Thoracic aorta (tissue), 2 donors: ENCODE data around the gene CAP2. TPM values are rescaled to one million over a fixed set of nuclear protein-coding genes. Genes with fewer than 3 reads are reported as not detected.

Source experiments
- ATAC-seq: fragments of 150-250 bp; one replicate; pipeline ENCODE4 v1.8.0; 2017; ENCODE audit warnings: low read depth; ENCODE audit not compliant: insufficient number of reproducible peaks, low FRiP score
- DNase-seq: peaks from one replicate; pipeline ENCODE4 v3.0.0-alpha.2; 2020; ENCODE audit warnings: low spot score
- H3K27ac ChIP-seq, 2 donors: fragments of 200-600 bp; sonication (generic); 1 replicate in 1 of 2; 2 replicates in 1 of 2; pipeline ENCODE4 v1.5.1; 2016; ENCODE audit warnings: mild to moderate bottlenecking in 2 of 2, moderate library complexity in 2 of 2
- H3K27me3 ChIP-seq: fragments of 200-600 bp; sonication (generic); replicated peaks from 2 replicates; pipeline ENCODE4 v1.6.0; 2016; ENCODE audit warnings: mild to moderate bottlenecking; ENCODE audit not compliant: insufficient read depth
- H3K36me3 ChIP-seq: fragments of 200-600 bp; sonication (generic); one replicate; pipeline ENCODE4 v1.5.1; 2016
- H3K4me1 ChIP-seq, 2 donors: fragments of 200-600 bp; sonication (generic); 1 replicate in 1 of 2; 2 replicates in 1 of 2; pipeline versions ENCODE4 v1.5.1 to v1.6.0; 2016; ENCODE audit warnings: low read depth in 2 of 2, mild to moderate bottlenecking in 1 of 2; ENCODE audit not compliant: control insufficient read depth in 1 of 2
- H3K4me3 ChIP-seq: fragments of 200-600 bp; sonication (generic); 2 replicates; pipeline ENCODE4 v1.5.1; 2016; ENCODE audit warnings: mild to moderate bottlenecking
- H3K9me3 ChIP-seq: fragments of 200-600 bp; sonication (generic); 2 replicates; pipeline ENCODE4 v1.5.1; 2016
- CTCF ChIP-seq: fragments of 200-600 bp; sonication (generic); IDR thresholded peaks from one replicate; pipeline ENCODE4 v1.5.1; 2019; ENCODE audit warnings: antibody characterized with exemption
- total RNA-seq, 2 donors: library from RNA; depleted of rRNA; stranded (reverse); fragments of >200 nt; gene quantifications; one replicate each; pipeline versions ENCODE4 v1.1.0 to v1.2.3, GENCODE V29; 2016

The CAP2 gene
- total RNA-seq, 2 donors from 2014 or later, result 20.6 to 20.8 TPM

GRCh38 chr6:17450832-17451231 lies 57.4 kb downstream of the CAP2 start:
- Histone ChIP-seq H3K4me3 (no peak overlapping the region), H3K36me3 (no peaks in the 10 kb centered on the region), H3K27ac (no peak overlapping the region), H3K4me1 (peaks cover 6 to 16% of the 10 kb centered on the region in 2 donors), H3K9me3 (no peaks in the 10 kb centered on the region), H3K27me3 (no peaks in the 10 kb centered on the region)
- no peak for TF ChIP-seq CTCF
- no peak for DNase-seq
- ATAC-seq, result no peak

- Histone ChIP-seq H3K27me3 (no peaks in the 10 kb centered on the region), H3K4me1 (peaks cover 6 to 16% of the 10 kb centered on the region in 2 donors), H3K27ac (no peak overlapping the region), H3K9me3 (no peaks in the 10 kb centered on the region), H3K36me3 (no peaks in the 10 kb centered on the region), H3K4me3 (no peak overlapping the region)
- ATAC-seq (no peak), DNase-seq (no peak)
- no peak for TF ChIP-seq CTCF
Measured at GRCh38 chr6:17452096-17452495, 58.7 kb downstream of the CAP2 start.

GRCh38 chr6:17454316-17455005 lies 61.1 kb downstream of the CAP2 start:
- TF ChIP-seq CTCF, result no peak
- no peaks in the 10 kb centered on the region for H3K36me3 ChIP-seq
- peaks cover 6 to 16% of the 10 kb centered on the region in 2 donors for H3K4me1 ChIP-seq
- no peaks in the 10 kb centered on the region for H3K27me3 ChIP-seq
- peak overlapping the region; percentile 20 for H3K4me3 ChIP-seq
- peak overlapping the region in 1 of 2 donors; percentile 10 for H3K27ac ChIP-seq
- ATAC-seq, result no peak
- no peaks in the 10 kb centered on the region for H3K9me3 ChIP-seq
- no peak for DNase-seq

GRCh38 chr6:17455919-17456318 lies 62.5 kb downstream of the CAP2 start:
- no peaks in the 10 kb centered on the region for H3K36me3 ChIP-seq
- H3K27me3 ChIP-seq, result no peaks in the 10 kb centered on the region
- TF ChIP-seq CTCF, result no peak
- DNase-seq, result no peak
- peaks cover 6 to 16% of the 10 kb centered on the region in 2 donors for H3K4me1 ChIP-seq
- ATAC-seq, result no peak
- no peaks in the 10 kb centered on the region for H3K9me3 ChIP-seq
- no peak overlapping the region for H3K4me3 ChIP-seq
- H3K27ac ChIP-seq, result no peak overlapping the region

- Histone ChIP-seq H3K9me3 (no peaks in the 10 kb centered on the region), H3K27ac (no peak overlapping the region), H3K4me1 (peaks cover 6 to 16% of the 10 kb centered on the region in 2 donors), H3K4me3 (no peak overlapping the region), H3K36me3 (no peaks in the 10 kb centered on the region), H3K27me3 (no peaks in the 10 kb centered on the region)
- no peak for TF ChIP-seq CTCF
- no peak for ATAC-seq
- no peak for DNase-seq
Measured at GRCh38 chr6:17456711-17457110, 63.3 kb downstream of the CAP2 start.
